Fibroblast of mammary gland (primary cell): ENCODE measurements around the gene KIR2DL1.
"Not testable (repeated sequence)": the region's sequence is repeated elsewhere in the genome, so short reads cannot be mapped to it uniquely, and the experiment has no call there.

Experiments used
- DNase-seq: peaks from one replicate; pipeline ENCODE4 v3.0.0-alpha.2; 2010; ENCODE audit warnings: low read depth
- H3K4me3 ChIP-seq: 2 replicates; pipeline ENCODE4 v1.5.1; 2011; ENCODE audit warnings: low read depth, mild to moderate bottlenecking, low read length, moderate library complexity; ENCODE audit not compliant: control insufficient read depth
- TF ChIP-seq, protein P1 (sequence below): conservative IDR thresholded peaks from 2 replicates; pipeline ENCODE4 v1.5.1; 2011; ENCODE audit warnings: low read depth, low read length, inconsistent platforms; ENCODE audit not compliant: control insufficient read depth, insufficient read depth

Gene KIR2DL1

DNA sequence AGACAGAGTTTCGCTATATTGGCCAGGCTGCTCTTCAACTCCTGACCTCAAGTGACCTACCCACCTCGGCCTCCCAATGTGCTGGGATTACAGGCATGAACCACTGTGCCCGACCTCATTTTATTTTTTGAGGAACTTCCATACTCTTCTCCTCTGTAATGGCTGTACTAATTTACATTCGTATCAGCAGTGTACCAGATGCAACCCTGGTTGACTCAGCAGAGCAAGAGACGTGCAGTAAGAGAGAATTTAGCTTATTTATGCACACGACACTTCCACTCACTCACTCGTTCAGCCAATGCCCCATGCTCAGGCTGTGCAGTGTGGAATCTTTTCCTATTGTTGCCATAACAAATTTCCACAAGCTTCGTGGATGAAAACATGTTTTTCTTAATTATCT, 38.4 kb upstream of the KIR2DL1 start:
- no peak overlapping the region for H3K4me3 ChIP-seq
- TF ChIP-seq, protein P1, sequence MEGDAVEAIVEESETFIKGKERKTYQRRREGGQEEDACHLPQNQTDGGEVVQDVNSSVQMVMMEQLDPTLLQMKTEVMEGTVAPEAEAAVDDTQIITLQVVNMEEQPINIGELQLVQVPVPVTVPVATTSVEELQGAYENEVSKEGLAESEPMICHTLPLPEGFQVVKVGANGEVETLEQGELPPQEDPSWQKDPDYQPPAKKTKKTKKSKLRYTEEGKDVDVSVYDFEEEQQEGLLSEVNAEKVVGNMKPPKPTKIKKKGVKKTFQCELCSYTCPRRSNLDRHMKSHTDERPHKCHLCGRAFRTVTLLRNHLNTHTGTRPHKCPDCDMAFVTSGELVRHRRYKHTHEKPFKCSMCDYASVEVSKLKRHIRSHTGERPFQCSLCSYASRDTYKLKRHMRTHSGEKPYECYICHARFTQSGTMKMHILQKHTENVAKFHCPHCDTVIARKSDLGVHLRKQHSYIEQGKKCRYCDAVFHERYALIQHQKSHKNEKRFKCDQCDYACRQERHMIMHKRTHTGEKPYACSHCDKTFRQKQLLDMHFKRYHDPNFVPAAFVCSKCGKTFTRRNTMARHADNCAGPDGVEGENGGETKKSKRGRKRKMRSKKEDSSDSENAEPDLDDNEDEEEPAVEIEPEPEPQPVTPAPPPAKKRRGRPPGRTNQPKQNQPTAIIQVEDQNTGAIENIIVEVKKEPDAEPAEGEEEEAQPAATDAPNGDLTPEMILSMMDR, result no peak
- DNase-seq, result no peak

DNA sequence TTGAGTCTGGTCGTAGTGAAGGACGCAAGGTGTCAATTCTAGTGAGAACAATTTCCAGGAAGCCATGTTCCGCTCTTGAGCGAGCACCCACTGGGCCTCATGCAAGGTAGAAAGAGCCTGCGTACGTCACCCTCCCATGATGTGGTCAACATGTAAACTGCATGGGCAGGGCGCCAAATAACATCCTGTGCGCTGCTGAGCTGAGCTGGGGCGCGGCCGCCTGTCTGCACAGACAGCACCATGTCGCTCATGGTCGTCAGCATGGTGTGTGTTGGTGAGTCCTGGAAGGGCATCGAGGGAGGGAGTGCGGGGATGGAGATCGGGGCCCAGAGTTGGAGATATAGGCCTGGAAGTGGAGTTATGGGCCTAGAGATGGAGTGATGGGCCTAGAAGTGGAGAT, 31.3 kb upstream of the KIR2DL1 start, which contains the start of gene KIR2DL3:
KIR2DL3 (plus strand) TSS at position 208 of the 400 bp plus-strand sequence; CDS start at position 241, 33 bp downstream.
- not testable (repeated sequence) for H3K4me3 ChIP-seq, DNase-seq

DNA sequence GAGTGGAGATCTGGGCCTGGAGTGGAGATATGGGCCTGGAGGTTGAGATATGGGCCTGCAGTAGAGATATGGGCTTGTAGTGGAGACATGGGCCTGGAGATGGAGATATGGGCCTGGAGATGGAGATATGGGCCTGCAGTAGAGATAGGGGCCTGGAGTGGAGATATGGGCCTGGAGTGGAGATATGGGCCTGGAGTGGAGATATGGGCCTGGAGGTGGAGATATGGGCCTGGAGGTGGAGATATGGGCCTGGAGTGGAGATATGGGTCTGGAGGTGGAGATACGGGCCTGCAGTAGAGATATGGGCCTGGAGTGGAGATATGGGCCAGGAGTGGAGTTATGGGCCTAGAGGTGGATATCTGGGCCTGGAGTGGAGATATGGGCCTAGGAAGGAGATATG, 30.9 kb upstream of the KIR2DL1 start:
- TF ChIP-seq, protein P1, result no peak
- H3K4me3 ChIP-seq, result no peak overlapping the region
- DNase-seq, result no peak

DNA sequence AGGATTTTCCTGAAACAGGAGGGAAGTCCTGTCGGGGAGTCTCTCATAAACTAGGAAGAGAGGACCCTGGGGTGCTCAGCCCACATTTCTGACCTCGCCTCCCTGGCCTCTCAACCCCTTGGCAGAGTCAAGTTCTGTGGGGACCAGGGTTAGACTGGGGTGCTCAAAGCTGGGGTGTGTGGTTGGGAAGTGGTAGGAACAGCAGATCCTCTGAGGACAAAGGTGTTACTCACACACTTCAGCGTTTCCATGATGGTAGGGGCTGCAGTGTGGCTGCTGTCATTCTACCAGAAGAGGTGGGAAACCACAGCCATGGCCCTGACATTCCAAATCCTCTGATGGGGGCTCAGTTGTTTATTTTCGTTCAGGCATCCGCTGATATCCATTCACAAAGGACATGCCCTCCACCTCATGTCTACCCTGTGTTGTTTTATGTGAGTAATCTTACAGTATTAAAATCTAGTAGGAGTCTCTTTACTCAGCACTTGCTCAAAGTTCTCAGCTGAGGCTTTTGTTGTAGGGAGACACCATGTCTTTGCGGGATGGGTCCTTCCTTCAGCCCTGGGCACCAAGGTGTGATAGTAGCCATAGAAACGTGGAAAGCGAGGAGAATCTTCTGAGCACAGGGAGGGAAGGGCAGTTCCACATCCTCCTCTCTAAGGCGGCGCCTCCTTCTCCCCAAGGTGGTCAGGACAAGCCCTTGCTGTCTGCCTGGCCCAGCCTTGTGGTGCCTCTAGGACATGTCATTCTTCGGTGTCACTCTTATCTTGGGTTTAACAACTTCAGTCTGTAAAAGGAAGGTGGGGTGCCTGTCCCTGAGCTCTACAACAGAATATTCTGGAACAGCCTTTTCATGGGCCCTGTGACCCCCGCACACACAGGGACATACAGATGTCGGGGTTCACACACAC, 29.8 kb upstream of the KIR2DL1 start:
- no peak overlapping the region for H3K4me3 ChIP-seq
- TF ChIP-seq, protein P1, result no peak
- DNase-seq, result no peak

DNA sequence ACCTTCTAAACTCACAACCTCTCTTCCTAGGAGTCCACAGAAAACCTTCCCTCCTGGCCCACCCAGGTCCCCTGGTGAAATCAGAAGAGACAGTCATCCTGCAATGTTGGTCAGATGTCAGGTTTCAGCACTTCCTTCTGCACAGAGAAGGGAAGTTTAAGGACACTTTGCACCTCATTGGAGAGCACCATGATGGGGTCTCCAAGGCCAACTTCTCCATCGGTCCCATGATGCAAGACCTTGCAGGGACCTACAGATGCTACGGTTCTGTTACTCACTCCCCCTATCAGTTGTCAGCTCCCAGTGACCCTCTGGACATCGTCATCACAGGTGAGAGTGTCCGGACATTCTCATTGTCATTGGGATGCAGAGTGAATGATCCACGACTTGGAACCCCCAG, 27.6 kb upstream of the KIR2DL1 start:
- not testable (repeated sequence) for DNase-seq, H3K4me3 ChIP-seq

DNA sequence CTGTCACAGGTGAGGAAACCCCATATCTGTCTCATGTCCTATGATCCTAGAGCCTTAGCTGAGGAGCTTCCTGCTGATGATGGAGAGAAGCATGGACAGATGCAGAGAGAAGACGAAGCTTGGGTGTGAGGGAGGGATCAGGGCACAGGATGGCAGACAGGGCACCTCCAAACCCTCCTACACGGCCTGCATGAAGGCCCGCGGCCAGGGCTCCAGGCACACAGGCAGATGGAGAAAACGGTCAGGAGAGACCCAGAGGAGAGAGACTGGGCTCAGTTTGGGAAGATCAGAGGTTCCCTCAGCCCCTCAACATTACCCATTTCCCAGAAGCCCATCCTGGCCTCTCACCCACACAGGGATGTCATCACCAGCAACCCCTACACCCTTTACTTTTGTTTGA, 25.5 kb upstream of the KIR2DL1 start:
- DNase-seq, H3K4me3 ChIP-seq: not testable (repeated sequence)

DNA sequence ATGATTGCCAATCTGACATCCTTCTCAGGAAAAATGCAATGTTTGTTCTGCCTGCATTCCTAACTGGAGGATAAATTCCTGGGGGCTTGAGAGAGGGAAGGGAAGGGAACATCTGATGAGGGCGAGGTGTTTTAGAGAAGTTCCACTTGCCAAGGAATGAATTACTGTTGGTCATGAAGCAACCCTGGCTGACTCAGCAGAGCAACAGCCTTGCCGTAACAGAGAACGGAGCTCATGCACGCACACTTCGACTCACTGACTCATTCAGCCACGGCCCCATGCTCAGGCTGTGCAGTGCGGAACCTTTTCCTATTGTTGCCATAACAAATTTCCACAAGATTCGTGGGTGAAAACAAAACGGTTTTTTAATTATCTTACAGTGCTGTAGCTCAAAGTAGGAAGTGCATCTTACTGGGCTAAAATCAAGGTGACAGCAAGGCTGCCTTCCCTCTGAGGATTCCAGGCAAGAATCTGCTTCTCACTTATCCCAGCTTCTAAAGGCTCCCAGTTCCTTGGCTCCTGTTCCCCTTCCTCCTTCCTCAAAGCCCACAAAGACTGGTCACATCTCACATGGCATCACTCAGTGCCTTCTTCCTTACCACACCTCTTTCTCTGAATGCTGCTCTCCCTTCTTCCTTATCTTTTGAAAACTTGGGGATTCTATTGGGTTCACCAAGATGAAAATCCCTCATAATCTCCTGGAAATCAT, 21.8 kb upstream of the KIR2DL1 start:
- H3K4me3 ChIP-seq, DNase-seq: not testable (repeated sequence)

DNA sequence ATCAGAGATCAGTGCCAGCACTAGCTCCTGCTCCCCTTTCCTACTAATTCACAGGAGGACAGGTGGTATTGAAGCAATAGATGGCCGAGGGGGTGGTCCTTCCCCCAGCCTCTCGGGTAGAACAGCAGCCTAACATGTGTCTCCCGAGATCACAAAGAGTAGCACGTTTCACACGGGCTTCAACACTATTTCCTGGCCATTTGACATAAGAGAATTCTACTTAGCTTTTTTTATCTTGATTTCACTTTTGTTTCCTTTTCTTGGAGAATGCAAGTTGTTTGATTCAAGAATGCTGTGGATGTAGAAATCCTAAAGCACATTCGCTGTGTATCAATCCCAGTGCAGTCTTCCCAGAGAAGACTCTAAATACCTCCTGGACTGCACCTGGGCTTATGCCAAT, 19.3 kb upstream of the KIR2DL1 start:
- not testable (repeated sequence) for H3K4me3 ChIP-seq, DNase-seq

DNA sequence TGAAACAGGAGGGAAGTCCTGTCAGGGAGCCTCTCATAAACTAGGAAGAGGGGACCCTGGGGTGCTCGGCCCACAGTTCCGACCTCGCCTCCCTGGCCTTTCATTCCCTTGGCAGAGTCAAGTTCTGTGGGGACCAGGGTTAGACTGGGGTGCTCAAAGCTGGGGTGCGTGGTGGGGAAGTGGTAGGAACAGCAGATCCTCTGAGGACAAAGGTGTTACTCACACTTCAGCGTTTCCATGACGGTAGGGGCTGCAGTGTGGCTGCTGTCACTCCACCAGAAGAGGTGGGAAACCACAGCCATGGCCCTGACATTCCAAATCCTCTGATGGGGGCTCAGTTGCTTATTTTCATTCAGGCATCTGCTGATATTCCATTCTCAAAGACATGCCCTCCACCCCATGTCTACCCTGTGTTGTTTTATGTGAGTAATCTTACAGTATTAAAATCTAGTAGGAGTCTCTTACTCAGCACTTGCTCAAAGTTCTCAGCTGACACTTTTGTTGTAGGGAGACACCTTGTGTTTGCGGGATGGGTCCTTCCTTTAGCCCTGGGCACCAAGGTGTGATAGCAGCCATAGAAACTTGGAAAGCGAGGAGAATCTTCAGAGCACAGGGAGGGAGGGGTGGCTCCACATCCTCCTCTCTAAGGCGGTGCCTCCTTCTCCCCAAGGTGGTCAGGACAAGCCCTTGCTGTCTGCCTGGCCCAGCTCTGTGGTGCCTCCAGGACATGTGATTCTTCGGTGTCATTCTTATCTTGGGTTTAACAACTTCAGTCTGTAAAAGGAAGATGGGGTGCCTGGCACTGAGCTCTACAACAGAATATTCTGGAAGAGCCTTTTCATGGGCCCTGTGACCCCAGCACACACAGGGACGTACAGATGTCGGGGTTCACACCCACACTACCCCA, 13.1 kb upstream of the KIR2DL1 start:
- H3K4me3 ChIP-seq, DNase-seq: not testable (repeated sequence)

DNA sequence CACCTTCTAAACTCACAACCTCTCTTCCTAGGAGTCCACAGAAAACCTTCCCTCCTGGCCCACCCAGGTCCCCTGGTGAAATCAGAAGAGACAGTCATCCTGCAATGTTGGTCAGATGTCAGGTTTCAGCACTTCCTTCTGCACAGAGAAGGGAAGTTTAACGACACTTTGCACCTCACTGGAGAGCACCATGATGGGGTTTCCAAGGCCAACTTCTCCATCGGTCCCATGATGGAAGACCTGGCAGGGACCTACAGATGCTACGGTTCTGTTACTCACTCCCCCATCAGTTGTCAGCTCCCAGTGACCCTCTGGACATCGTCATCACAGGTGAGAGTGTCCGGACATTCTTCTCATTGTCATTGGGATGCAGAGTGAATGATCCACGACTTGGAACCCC, 11.0 kb upstream of the KIR2DL1 start:
- H3K4me3 ChIP-seq, DNase-seq: not testable (repeated sequence)

DNA sequence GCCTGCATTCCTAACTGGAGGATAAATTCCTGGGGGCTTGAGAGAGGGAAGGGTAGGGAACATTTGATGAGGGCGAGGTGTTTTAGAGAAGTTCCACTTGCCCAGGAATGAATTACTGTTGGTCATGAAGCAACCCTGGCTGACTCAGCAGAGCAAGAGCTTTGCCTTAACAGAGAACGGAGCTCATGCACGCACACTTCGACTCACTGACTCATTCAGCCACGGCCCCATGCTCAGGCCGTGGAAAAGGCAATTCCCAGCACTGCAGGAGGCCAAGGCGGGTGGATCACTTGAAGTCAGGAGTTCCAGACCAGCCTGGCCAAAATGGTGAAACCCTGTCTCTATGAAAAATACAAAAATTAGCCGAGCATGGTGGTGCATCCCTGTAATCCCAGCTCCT, 5.4 kb upstream of the KIR2DL1 start:
- not testable (repeated sequence) for DNase-seq, H3K4me3 ChIP-seq

DNA sequence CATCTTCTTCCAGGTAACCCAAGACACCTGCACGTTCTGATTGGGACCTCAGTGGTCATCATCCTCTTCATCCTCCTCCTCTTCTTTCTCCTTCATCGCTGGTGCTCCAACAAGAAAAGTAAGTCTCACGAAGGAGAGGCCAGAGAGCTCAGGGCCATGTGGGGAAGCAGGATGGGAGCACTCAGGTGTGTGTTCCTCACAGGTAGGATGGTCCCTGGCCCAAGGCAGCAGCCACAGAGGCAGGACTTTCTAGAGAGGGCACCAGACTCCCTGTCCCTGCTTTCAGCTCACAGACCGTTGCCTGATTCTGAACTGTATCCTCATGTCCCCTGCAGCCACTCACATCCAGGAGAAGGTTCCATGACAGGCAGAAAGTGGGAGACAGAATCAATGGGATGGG, 3.1 kb upstream of the KIR2DL1 start:
- H3K4me3 ChIP-seq, DNase-seq: not testable (repeated sequence)

DNA sequence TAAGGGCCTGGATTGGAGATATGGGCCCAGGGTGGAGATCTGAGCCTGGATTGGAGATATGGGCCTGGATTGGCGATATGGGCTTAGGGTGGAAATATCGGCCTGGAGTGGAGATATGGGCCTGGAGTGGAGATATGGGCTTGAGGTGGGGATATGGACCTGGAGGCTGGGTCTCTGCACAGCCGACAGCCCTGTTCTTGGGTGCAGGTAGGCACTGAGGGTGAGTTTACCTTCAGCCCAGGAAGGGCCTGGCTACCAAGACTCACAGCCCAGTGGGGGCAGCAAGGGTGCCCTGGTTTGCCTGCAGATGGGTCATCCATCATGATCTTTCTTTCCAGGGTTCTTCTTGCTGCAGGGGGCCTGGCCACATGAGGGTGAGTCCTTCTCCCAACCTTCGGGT, 918 bp downstream of the KIR2DL1 start:
- DNase-seq, H3K4me3 ChIP-seq: not testable (repeated sequence)
